AG09319 (cell line): Measurements from ENCODE around the gene RAI14.

Experiments used
- DNase-seq: peaks from one replicate; pipeline ENCODE4 v3.0.0-alpha.2; 2010; ENCODE audit warnings: low read depth; ENCODE audit errors: extremely low read depth
- CTCF ChIP-seq: IDR thresholded peaks from 2 replicates; pipeline ENCODE4 v1.5.1; 2011; ENCODE audit warnings: low read depth, mild to moderate bottlenecking, inconsistent platforms, low read length, moderate library complexity

RAI14 gene

GRCh38 chr5:34626036-34626435 is 30.1 kb upstream of the RAI14 start:
- DNase-seq, result no peak
- TF ChIP-seq CTCF, result no peak

DNA sequence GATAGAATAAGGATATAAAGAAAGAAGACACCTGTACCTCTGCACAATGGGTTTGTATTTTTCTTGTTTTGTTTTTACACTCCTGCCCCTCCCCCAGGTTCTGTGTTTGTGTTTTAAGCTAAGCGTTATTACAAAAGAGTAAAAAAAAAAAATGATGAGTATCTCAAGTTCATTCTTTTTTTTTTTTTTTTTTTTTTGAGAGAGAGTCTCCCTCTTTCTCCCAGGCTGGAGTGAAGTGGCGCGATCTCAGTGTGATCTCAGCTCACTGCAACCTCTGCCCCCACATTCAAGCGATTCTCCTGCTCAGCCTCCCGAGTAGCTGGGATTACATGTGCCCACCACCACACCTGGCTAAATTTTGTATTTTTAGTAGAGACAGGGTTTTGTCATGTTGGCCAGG is 29.4 kb upstream of the RAI14 start:
- DNase-seq, result no peak
- no peak for TF ChIP-seq CTCF

- DNase-seq, result no peak
- no peak for TF ChIP-seq CTCF
Measured at GRCh38 chr5:34627794-34628193, 28.3 kb upstream of the RAI14 start.

DNA sequence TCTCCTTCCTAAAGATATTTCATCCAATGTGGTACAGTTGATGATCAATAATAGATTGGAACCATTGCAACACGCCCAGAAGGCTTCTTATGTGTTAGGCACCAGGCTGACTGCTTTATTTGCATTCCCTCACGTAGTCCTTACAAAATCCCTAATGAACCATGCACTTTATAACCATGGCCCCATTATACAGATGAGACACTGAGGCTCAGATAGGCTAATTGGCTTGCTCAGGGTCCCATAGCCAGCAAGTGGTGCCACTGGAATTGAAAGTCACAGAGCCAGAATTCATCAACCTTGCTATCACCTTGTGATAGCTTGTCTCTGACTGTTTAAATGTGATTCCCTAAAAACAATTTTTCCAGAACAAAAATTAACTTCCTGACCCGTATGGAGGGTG is 27.8 kb upstream of the RAI14 start:
- TF ChIP-seq CTCF, result no peak
- no peak for DNase-seq

- no peak for DNase-seq
- TF ChIP-seq CTCF, result no peak
Measured at GRCh38 chr5:34630596-34630995, 25.5 kb upstream of the RAI14 start.

DNA sequence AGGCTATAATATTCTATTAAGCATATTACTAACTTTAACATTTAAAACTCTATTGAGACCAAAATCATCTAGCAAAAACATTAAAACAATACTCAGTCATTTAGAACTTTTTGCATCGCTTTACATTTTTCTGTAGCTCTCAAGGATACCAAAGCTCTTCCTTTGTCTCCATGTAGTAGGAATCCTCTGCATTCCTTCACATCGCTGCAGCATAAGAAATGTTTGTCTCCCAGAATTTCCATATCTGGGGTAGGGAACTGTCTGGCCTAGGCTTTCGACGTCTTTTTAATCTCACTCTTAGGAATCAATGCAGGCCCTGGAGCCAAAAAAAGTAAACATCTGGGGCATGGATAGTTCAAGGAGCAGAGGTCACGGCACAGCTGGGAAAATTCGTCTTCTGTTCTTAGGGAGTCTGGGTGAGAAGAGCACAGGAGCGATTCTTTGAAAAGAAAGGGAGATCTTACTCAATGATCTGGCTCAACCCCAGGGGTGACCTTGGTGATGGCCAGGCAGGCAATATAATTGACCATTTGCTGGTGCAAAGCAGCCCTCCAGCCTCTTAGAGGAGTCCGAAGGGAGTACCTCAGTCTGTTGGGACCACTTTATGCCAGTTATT is 23.2 kb upstream of the RAI14 start:
- TF ChIP-seq CTCF, result no peak
- no peak for DNase-seq

DNA sequence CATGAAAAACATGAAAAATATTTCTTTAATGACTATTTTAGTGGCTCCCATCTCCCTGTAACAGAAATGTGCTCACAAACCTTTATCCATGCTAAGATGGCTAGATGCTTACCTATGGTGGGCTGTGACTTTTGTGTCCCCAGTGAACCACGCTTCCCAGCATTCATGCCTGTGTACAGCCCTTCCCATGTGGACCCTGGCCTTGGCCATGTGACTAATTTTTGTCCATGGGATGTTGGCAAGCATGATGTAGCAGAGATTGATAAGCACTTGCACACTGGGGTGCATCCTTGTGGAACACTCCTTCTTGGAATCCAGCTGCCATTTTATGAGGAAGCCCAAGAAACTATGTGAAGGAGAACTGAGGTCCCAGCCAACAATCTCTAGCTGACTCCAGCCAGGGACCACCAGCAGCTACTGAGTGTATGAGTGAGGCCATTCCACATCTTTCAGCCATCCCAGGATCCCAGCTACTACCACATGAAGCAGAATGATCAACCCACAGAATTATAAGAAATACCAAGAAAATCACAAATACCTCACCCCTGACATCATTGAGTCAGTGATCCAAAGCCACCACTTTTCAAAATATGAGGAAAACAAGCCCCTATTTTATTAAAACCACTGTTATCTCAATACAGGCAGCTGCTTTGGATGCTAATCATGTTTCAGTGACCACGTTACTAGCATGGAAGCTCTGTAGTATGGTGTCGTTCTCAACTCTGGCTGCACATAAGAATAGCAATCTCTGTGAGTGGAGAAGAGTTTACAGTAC is 16.1 kb upstream of the RAI14 start:
- TF ChIP-seq CTCF, result no peak
- no peak for DNase-seq
